H1 (cell line): ENCODE data around the gene WDR27. TPM values are rescaled to one million over a fixed set of nuclear protein-coding genes. Genes with fewer than 3 reads are reported as not detected.

Experiments used
- CTCF ChIA-PET: fragments of 300-600 bp; sonication (Branson Sonifier 250); formaldehyde crosslinking; loops from one replicate; lab custom pipeline; 2021; ENCODE audit not compliant: partially characterized antibody; lab: Charles Lee
- POLR2A ChIA-PET: fragments of 300-600 bp; sonication (Branson Sonifier 250); formaldehyde crosslinking; loops from one replicate; lab custom pipeline; 2021; ENCODE audit warnings: inconsistent platforms; ENCODE audit not compliant: partially characterized antibody; lab: Charles Lee
- DNase-seq, 2 experiments: peaks; one replicate each; pipeline versions ENCODE4 v3.0.0 to v3.0.0-alpha.2; 2010 to 2022; ENCODE audit warnings: low spot score in 2 of 2, low read depth in 1 of 2, mixed read lengths in 1 of 2
- FAIRE-seq: peaks from 2 replicates; lab custom pipeline; 2011; peaks lifted over from hg19 to GRCh38; lab: Jason Lieb, UNC
- H2AFZ ChIP-seq: 2 replicates; pipeline ENCODE4 v1.8.1; 2012; ENCODE audit warnings: low read length, inconsistent platforms
- H2AK5ac ChIP-seq: 2 replicates; pipeline ENCODE4 v1.6.1; 2013; ENCODE audit warnings: low read depth, low read length
- H2BK120ac ChIP-seq: replicated peaks from 2 replicates; pipeline ENCODE3; 2013; ENCODE audit warnings: low read depth, low read length, inconsistent platforms
- H2BK12ac ChIP-seq: 2 replicates; pipeline ENCODE4 v1.6.1; 2013; ENCODE audit warnings: low read depth, low read length
- H2BK15ac ChIP-seq: 2 replicates; pipeline ENCODE4 v1.6.1; 2013; ENCODE audit warnings: low read length
- H2BK20ac ChIP-seq: 2 replicates; pipeline ENCODE4 v1.6.1; 2013; ENCODE audit warnings: low read length
- H2BK5ac ChIP-seq: 2 replicates; pipeline ENCODE4 v1.6.1; 2013; ENCODE audit warnings: low read depth, low read length
- H3K14ac ChIP-seq: 2 replicates; pipeline ENCODE4 v1.6.1; 2013; ENCODE audit warnings: inconsistent platforms; ENCODE audit not compliant: insufficient read length
- H3K18ac ChIP-seq: 2 replicates; pipeline ENCODE4 v1.6.1; 2013; ENCODE audit warnings: low read length; ENCODE audit errors: extremely low read depth
- H3K23ac ChIP-seq: 2 replicates; pipeline ENCODE4 v1.6.1; 2013; ENCODE audit warnings: inconsistent platforms; ENCODE audit not compliant: insufficient read length
- H3K23me2 ChIP-seq: 2 replicates; pipeline ENCODE4 v1.6.1; 2013; ENCODE audit warnings: low read depth, low read length
- H3K27ac ChIP-seq: 2 replicates; pipeline ENCODE4 v1.6.1; 2011; ENCODE audit warnings: low read depth, low read length, inconsistent platforms
- H3K27me3 ChIP-seq, 4 experiments: replicated peaks in 1 of 4; 1 replicate in 1 of 4; 2 replicates in 3 of 4; pipeline versions ENCODE4 v1.6.1 to v1.8.1; 2011 to 2013; ENCODE audit warnings: low read length in 3 of 4, mild to moderate bottlenecking in 3 of 4, inconsistent platforms in 2 of 4, mixed read lengths in 2 of 4, moderate library complexity in 1 of 4; ENCODE audit not compliant: control insufficient read depth in 3 of 4, insufficient read depth in 3 of 4; ENCODE audit errors: extremely low read depth in 1 of 4
- H3K36me3 ChIP-seq, 4 experiments: 2 replicates each; pipeline versions ENCODE4 v1.6.1 to v1.8.1; 2011 to 2013; ENCODE audit warnings: mild to moderate bottlenecking in 4 of 4, low read length in 3 of 4, moderate library complexity in 2 of 4, control low read depth in 1 of 4, inconsistent platforms in 1 of 4; ENCODE audit not compliant: insufficient read depth in 4 of 4, control insufficient read depth in 2 of 4
- H3K4ac ChIP-seq: replicated peaks from 2 replicates; pipeline ENCODE3; 2013; ENCODE audit warnings: low read length, low read depth, mixed read lengths, inconsistent platforms; ENCODE audit not compliant: insufficient read length
- H3K4me1 ChIP-seq, 4 experiments: replicated peaks in 1 of 4; 1 replicate in 1 of 4; 2 replicates in 3 of 4; pipeline versions ENCODE4 v1.6.1 to v1.8.1; 2011 to 2013; ENCODE audit warnings: low read length in 3 of 4, inconsistent platforms in 2 of 4, mixed read lengths in 1 of 4; ENCODE audit not compliant: insufficient read depth in 4 of 4, control insufficient read depth in 3 of 4
- H3K4me2 ChIP-seq, 2 experiments: 2 replicates each; pipeline versions ENCODE4 v1.6.1 to v1.8.1; 2011 to 2013; ENCODE audit warnings: low read depth in 2 of 2, low read length in 2 of 2, control low read depth in 1 of 2, inconsistent platforms in 1 of 2, mild to moderate bottlenecking in 1 of 2; ENCODE audit not compliant: insufficient read depth in 1 of 2
- H3K4me3 ChIP-seq, 4 experiments: fragments of 200-600, 300-600 bp in 1 of 4; sonication (generic), shearing (Covaris generic), sonication (Bioruptor Twin) in 1 of 4; 2 replicates each; pipeline versions ENCODE4 v1.5.1 to v1.8.1; 2011 to 2016; ENCODE audit warnings: low read length in 4 of 4, low read depth in 3 of 4, control low read depth in 2 of 4, inconsistent platforms in 2 of 4, mild to moderate bottlenecking in 2 of 4, mixed read lengths in 1 of 4, moderate library complexity in 1 of 4; ENCODE audit not compliant: insufficient read depth in 2 of 4; ENCODE audit errors: extremely low read depth in 1 of 4
- H3K56ac ChIP-seq: replicated peaks from 2 replicates; pipeline ENCODE3; 2013; ENCODE audit warnings: low read depth, mild to moderate bottlenecking, mixed read lengths, low read length, inconsistent platforms; ENCODE audit not compliant: insufficient read length
- H3K79me1 ChIP-seq: 2 replicates; pipeline ENCODE4 v1.6.1; 2013; ENCODE audit warnings: low read depth, low read length, control low read depth
- H3K79me2 ChIP-seq, 2 experiments: 2 replicates each; pipeline versions ENCODE4 v1.6.1 to v1.8.1; 2012 to 2013; ENCODE audit warnings: low read length in 2 of 2, mild to moderate bottlenecking in 2 of 2, inconsistent platforms in 1 of 2; ENCODE audit not compliant: insufficient read depth in 2 of 2, control insufficient read depth in 1 of 2
- H3K9ac ChIP-seq, 4 experiments: replicated peaks in 1 of 4; 1 replicate in 1 of 4; 2 replicates in 3 of 4; pipeline versions ENCODE4 v1.6.1 to v1.8.1; 2011 to 2013; ENCODE audit warnings: low read depth in 3 of 4, low read length in 3 of 4, control low read depth in 2 of 4, mild to moderate bottlenecking in 2 of 4, moderate library complexity in 2 of 4, inconsistent platforms in 1 of 4; ENCODE audit errors: extremely low read depth in 1 of 4
- H3K9me3 ChIP-seq, 2 experiments: 2 replicates each; pipeline versions ENCODE4 v1.6.1 to v1.8.1; 2012 to 2013; ENCODE audit warnings: mild to moderate bottlenecking in 2 of 2, moderate library complexity in 2 of 2, control low read depth in 1 of 2, inconsistent platforms in 1 of 2, low read depth in 1 of 2, low read length in 1 of 2, mixed read lengths in 1 of 2; ENCODE audit not compliant: insufficient read depth in 2 of 2
- H4K20me1 ChIP-seq, 2 experiments: replicated peaks in 1 of 2; 2 replicates each; pipeline versions ENCODE3 to v1.8.1; 2011 to 2013; ENCODE audit warnings: inconsistent platforms in 2 of 2, low read length in 2 of 2, mild to moderate bottlenecking in 1 of 2; ENCODE audit not compliant: insufficient read depth in 2 of 2, control insufficient read depth in 1 of 2
- H4K5ac ChIP-seq: 2 replicates; pipeline ENCODE4 v1.6.1; 2013; ENCODE audit warnings: low read length, low read depth, mixed read lengths, inconsistent platforms; ENCODE audit not compliant: insufficient read length
- H4K8ac ChIP-seq: 2 replicates; pipeline ENCODE4 v1.8.0; 2013; ENCODE audit warnings: mild to moderate bottlenecking, moderate library complexity, low read length, inconsistent platforms; ENCODE audit not compliant: insufficient read depth; ENCODE audit errors: extremely low read depth
- H4K91ac ChIP-seq: replicated peaks from 2 replicates; pipeline ENCODE3; 2013; ENCODE audit warnings: low read length, mixed read lengths, inconsistent platforms; ENCODE audit not compliant: insufficient read length
- ATF2 ChIP-seq: IDR thresholded peaks from 2 replicates; pipeline ENCODE4 v1.6.1; 2012; ENCODE audit warnings: low read length, inconsistent platforms
- BRCA1 ChIP-seq: IDR thresholded peaks from 2 replicates; pipeline ENCODE4 v1.6.1; 2012; ENCODE audit warnings: low read depth, low read length, improper control_type of control experiment
- CHD2 ChIP-seq: IDR thresholded peaks from 2 replicates; pipeline ENCODE4 v1.6.1; 2012; ENCODE audit warnings: low read length, improper control_type of control experiment
- EGR1 ChIP-seq: IDR thresholded peaks from 2 replicates; pipeline ENCODE4 v1.6.1; 2011; ENCODE audit warnings: low read depth, low read length, borderline replicate concordance
- NANOG ChIP-seq: IDR thresholded peaks from 2 replicates; pipeline ENCODE4 v1.6.1; 2011; ENCODE audit warnings: low read length, low read depth, mild to moderate bottlenecking, inconsistent platforms; ENCODE audit not compliant: insufficient read depth, poor library complexity, severe bottlenecking
- RXRA ChIP-seq: IDR thresholded peaks from 2 replicates; pipeline ENCODE4 v1.6.1; 2011; ENCODE audit warnings: low read depth, mild to moderate bottlenecking, low read length, moderate library complexity; ENCODE audit not compliant: insufficient read depth
- SAP30 ChIP-seq: fragments of 300-600 bp; sonication (generic); IDR thresholded peaks from 2 replicates; pipeline ENCODE4 v1.7.1; 2012; ENCODE audit warnings: low read length, moderate library complexity, mild to moderate bottlenecking, inconsistent platforms; ENCODE audit not compliant: insufficient read depth, insufficient replicate concordance
- ZNF274 ChIP-seq: IDR thresholded peaks from 2 replicates; pipeline ENCODE4 v1.7.0; 2012; ENCODE audit warnings: low read length, borderline replicate concordance; ENCODE audit errors: extremely low read depth
- WGBS, 2 experiments: shearing (Covaris generic) in 1 of 2; methylation state at CpG; one replicate each; pipeline versions ENCODE4 v1.1.6 to v1.1.7; 2013 to 2015; ENCODE audit warnings: low lambda C conversion rate in 2 of 2, mixed read lengths in 2 of 2, inconsistent platforms in 1 of 2, low coverage in 1 of 2, missing lambda C conversion rate in 1 of 2; ENCODE audit not compliant: insufficient replicate concordance in 2 of 2, insufficient coverage in 1 of 2, insufficient read length in 1 of 2; ENCODE audit errors: extremely low coverage in 1 of 2, missing lambda C conversion rate in 1 of 2; 5-methylcytosine and 5-hydroxymethylcytosine counted together
- polyA plus RNA-seq, 7 experiments: library from polyadenylated mRNA; depleted of rRNA in 3 of 7; stranded (reverse) in 5 of 7; unstranded in 2 of 7; fragments of >200 nt in 5 of 7; fragments of 200-250 nt in 2 of 7; gene quantifications; 1 replicate in 5 of 7; 2 replicates in 1 of 7; 4 replicates in 1 of 7; pipeline versions ENCODE4 v1.2.1 to v1.2.3, GENCODE V29; 2011 to 2013; ENCODE audit warnings: missing spikeins in 2 of 7, mixed read lengths in 2 of 7
- total RNA-seq: library from RNA; stranded (reverse); fragmentation: NEBNext Ultra II Directional; extraction: Animal tissue kit (Norgen Biotek cat#: 25700); gene quantifications from 2 replicates; pipeline ENCODE4 v1.2.1, GENCODE V29; 2021
- TF ChIP-seq, protein P1 (sequence below): IDR thresholded peaks from 2 replicates; pipeline ENCODE4 v1.6.1; 2011; ENCODE audit warnings: low read length, improper control_type of control experiment

Gene WDR27
- total and polyA plus RNA-seq, 2 of the 8 experiments (the other 6 are each of a cell fraction or from before 2014, with no cell fraction given): 53.6 to 68.6 TPM

- Histone ChIP-seq H2BK120ac (no peak overlapping the region), H3K23ac (no peak overlapping the region), H2AFZ (no peak overlapping the region), H3K4me2 (no peak overlapping the region), H4K8ac (no peak overlapping the region), H3K4me3 (no peak overlapping the region), H4K5ac (no peak overlapping the region), H2BK20ac (no peak overlapping the region), H2BK12ac (no peak overlapping the region), H2AK5ac (no peak overlapping the region), H3K79me2 (peaks cover 0 to 13% of the 10 kb centered on the region in 2 experiments; a peak in 2 of 4 replicates), H3K36me3 (no peaks in the 10 kb centered on the region), H2BK15ac (no peak overlapping the region), H3K9ac (no peak overlapping the region), H4K20me1 (no peaks in the 10 kb centered on the region), H3K27ac (no peak overlapping the region), H3K14ac (no peak overlapping the region), H4K91ac (no peak overlapping the region), H2BK5ac (no peak overlapping the region), H3K79me1 (no peaks in the 10 kb centered on the region), H3K4ac (no peak overlapping the region), H3K18ac (no peak overlapping the region), H3K4me1 (no peaks in the 10 kb centered on the region), H3K9me3 (no peaks in the 10 kb centered on the region), H3K27me3 (no peaks in the 10 kb centered on the region), H3K56ac (no peak overlapping the region), H3K23me2 (0 out of 2 replicates have a peak, but pooled peaks cover 3% of the 10 kb centered on the region)
- TF ChIP-seq BRCA1 (no peak), NANOG (no peak), RXRA (no peak), ZNF274 (no peak), SAP30 (no peak), CHD2 (no peak), ATF2 (no peak), EGR1 (no peak)
- TF ChIP-seq, protein P1, sequence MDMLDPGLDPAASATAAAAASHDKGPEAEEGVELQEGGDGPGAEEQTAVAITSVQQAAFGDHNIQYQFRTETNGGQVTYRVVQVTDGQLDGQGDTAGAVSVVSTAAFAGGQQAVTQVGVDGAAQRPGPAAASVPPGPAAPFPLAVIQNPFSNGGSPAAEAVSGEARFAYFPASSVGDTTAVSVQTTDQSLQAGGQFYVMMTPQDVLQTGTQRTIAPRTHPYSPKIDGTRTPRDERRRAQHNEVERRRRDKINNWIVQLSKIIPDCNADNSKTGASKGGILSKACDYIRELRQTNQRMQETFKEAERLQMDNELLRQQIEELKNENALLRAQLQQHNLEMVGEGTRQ: no peak
- CTCF ChIA-PET: interaction anchor here (0.7 kb wide), 1 partner anchor 16 kb away, joined by 3 read pairs; no protein-coding TSS in a partner anchor
- 82% methylated on average over 1 of the region's 1 CpG; no CpG with 5 or more reads in 1 of the 2 experiments for WGBS, 2 experiments
- POLR2A ChIA-PET: no interaction called here
- DNase-seq (no peak), FAIRE-seq (no peak)
These were observed 44.7 kb upstream of the WDR27 start for GRCh38 chr6:169746556-169746955.
